Measurements from ENCODE around the gene TCF15.

TCF15 gene, protein sequence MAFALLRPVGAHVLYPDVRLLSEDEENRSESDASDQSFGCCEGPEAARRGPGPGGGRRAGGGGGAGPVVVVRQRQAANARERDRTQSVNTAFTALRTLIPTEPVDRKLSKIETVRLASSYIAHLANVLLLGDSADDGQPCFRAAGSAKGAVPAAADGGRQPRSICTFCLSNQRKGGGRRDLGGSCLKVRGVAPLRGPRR

GRCh38 chr20:610130-611046 is at the start of gene TCF15:
TSS of gene TCF15 (minus strand) at chr20:610309. CDS start at chr20:610237, 72 bp downstream.
- no peak for DNase-seq

DNA sequence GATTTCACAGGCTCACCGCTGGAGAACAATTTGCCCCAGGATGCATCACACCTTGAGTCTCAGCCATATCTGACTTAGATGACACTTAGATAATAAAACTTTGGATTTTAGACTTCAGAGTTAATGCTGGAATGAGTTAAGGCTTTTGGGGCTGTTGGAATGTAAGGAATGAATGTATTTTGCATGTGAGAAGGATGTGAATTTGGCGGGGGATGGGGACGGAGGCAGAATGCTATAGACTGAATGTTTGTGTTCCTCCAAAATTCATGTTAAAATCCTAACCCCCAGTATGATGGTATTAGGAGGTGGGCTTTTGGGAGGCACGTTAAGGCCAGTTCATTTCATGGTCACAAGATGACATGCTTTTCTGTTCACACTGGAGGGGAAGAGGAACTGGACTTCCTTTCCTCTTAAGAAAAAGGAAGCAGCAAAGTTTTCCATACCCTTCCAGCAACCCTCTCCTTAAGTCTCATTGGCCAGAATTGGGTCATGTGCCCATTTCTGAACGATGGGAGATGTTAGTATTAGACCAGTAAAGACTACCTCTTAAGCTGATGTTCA is 48.7 kb upstream of the TCF15 start:
- no peak for DNase-seq

DNA sequence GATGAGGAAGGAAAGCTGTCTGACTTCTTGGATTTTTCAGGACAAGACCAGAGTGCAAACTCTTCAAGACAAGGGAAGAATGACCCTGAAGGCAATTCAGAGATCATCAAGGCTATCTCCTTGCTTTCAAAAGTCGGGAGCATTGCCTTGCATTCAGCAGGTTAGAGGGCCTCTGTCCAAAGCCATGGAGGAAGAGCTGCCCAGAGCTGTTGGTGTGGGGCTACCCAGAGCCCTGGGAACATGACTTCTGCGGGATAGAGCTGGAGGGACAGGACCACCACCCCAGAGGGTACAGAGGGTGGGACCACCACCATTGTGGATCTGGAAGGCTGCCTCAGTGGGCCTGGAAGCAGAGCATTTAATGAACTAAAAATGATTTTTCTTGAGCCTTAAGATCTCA is 48.1 kb upstream of the TCF15 start:
- no peak for DNase-seq

DNA sequence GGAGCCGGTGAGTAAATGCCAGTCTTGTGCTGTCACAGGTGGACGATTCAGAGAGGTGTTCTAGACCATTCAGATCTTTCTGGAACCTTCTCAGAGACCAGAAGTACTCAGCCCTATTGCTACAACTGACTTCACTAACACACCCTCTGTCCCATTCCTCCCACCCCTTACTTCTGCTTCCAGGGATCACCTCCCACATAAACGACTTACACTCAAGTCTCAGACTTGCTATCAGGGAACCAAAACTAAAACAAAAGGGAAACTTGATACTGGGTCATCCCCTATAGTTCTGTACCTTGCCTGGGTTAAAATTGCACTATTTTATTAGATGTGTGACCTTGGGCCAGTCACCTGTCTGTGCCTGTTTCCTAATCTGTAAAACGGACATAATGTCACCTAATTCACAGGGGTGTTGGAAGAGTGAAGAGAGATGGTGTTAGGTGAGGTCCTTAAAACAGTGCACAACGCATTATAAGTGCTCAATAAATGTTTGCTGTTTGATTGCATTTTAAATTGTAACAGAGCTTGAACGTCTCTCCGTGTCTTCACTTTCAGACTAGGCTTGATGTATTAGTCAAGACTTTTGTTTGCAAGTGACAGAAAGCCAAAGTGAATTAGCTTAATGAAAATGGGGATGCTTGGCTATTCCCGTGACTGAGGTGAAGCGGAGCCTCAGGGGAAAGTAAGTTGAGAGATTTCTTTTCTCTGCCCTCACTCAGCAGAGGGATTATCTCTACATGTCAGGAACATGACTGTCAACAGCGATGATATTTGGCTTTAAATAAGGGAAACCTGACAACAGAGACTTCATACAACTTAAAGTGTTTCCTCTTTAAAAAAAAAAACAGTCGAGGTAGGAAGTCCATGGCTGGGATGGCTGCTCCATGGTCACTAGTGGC is 45.9 kb upstream of the TCF15 start:
- DNase-seq, result no peak

DNA sequence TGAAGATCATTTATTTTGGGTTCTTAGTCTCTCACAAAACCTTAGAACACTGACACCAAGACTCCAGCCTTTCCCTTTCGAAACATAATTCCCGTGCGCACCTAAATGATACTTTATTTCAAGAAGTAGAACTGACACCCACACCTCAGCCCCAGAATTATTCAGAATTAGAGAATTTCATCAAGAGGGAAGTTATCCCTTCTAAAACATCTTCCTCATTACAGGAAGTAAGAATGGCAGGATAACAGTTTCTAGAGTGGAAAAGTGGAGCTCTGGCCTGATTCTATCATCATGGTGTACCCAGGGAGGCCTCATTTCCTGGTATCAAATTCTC is 44.3 kb upstream of the TCF15 start:
- no peak for DNase-seq

- DNase-seq, result no peak
These were observed 43.7 kb upstream of the TCF15 start for GRCh38 chr20:653590-654416.

DNA sequence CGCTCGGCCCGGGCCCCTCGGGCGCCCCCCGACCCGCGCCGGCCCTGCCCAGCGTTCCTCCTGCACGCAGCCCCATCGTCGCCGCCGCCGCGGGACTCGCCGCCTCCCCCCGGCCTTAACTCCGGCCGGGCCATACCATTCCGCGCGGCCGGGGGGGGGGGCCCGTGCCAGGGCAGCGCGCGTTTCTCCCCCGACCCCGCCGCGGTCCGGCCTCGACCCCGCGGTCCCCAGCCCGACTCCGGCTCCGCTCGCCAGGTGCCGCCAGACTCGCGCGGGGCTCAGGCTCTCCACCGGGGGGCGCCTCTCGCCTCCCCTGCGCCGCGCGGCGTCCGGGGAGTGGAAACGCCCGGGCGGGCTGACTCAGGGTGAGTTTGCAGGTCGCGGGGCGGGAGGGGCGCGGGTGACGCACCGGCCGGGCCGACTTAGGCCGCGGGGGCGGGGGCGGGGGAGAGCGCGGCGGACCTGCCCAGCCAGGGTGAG is 43.0 kb upstream of the TCF15 start, which contains the start of gene SRXN1:
Gene SRXN1 (minus strand): TSS at position 91 of the 480 bp plus-strand sequence. CDS start 15 bp downstream, at position 76.
- peak; percentile 60 for DNase-seq

DNA sequence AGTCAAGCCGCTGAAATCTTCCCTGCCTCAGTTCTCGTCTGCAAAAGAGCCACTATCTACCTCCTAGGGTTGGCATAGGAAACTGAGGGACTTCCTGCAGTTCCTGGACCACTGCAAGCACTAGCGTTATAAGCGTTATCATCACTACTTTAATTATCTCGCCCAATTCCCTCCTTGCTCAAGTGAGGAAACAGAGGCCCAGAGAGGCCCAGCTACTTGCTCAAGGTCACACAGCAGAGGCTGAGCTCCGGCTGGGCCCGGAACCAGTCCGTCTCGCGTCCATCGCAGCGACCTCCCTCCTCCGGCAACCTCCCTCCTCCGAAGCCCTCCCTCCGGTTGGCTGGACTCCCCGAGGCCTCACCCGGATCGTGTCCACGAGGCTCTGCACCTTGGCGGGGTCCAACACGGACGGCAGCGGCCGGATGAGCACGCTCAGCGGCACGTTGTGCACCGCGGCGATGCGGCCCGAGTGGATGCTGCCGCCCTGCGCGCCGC is 42.6 kb upstream of the TCF15 start:
- DNase-seq, result no peak

DNA sequence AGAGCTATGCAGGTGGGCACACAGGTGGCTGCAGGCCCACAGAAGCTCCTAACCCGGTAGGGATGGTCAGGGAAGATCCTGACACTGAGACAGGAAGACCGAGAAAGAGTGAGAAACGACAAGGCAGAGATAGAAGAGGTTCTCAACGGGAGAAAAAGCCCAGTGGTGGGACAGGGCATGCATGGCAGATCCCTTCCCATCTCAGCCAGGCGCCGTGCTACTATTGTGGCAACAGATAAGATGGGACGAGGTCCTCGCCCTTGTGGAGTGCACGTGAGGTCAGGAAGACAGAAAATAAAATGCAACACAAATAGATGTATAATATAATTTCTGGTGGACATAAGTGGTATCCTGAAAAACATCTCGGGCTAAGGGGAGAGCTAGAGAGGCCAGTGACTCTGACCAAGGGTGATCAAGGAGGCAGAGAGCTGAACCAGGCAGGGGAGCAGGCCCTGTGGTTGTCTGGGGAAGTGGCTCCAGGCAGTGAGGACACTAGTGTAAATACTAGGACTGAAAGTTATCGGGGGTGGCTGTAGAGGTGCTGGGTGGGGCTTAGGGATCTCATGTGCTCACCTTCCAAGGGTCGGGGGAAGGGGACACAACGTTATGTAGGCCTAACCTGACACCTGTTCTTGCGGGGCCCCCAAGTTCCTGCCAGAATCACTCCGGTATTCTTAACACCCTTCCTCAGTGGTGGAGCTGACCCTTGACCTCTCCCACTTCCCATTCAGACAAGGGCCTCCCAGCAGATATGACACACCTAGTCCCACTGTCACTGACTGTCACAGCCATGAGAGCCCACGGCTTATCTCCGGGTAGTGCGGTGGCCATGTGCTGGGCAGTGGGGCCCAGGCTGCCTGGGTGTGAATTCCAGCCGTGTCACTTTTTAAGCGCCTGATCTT is 41.9 kb upstream of the TCF15 start:
- no peak for DNase-seq

GRCh38 chr20:650954-651353 is 40.8 kb upstream of the TCF15 start:
- no peak for DNase-seq

GRCh38 chr20:650281-650680 is 40.2 kb upstream of the TCF15 start:
- DNase-seq, result no peak

DNA sequence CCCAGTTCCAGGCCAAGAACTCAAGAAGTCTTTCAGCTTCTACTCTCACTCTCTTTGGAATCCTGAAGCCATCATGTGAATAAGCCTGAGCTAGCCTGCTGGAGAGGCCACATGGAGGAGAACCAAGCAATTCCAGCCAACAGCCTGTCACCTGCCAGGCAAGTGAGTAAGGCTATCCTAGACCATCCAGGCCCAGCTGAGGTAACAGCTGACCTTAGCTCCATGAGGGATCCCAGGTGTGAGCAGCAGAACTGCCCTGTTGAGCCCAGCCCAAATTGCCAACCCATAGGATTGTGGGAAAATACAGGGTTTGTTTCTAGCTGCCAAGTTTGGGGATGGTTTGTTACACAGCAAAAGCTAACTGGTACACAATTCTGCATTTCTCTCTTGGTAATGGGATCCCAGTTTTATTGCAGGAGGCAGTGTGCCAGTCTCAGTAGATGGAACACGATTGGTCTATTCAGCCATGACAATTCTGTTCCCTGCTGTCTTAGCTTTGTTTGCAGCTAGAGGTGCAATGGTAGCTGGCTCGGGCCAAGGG is 37.4 kb upstream of the TCF15 start:
- DNase-seq, result no peak

DNA sequence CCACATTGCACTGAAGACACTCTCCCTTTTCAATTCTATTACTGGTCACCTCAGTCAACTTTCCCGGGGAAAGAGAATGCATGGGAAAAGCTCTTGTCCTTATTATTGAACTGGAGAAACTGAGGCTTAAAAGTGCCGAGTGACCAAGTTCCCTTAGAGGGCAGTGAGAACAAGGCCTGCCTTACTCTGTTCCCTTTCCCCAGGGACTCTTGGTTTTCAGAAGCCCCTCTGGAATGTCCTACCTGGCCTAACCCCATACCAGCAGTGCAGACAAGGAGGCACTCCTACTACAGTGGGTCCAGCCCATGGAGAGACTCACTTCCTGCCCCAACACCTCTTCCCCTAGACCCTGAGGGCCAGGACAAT is 36.7 kb upstream of the TCF15 start:
- DNase-seq, result no peak

DNA sequence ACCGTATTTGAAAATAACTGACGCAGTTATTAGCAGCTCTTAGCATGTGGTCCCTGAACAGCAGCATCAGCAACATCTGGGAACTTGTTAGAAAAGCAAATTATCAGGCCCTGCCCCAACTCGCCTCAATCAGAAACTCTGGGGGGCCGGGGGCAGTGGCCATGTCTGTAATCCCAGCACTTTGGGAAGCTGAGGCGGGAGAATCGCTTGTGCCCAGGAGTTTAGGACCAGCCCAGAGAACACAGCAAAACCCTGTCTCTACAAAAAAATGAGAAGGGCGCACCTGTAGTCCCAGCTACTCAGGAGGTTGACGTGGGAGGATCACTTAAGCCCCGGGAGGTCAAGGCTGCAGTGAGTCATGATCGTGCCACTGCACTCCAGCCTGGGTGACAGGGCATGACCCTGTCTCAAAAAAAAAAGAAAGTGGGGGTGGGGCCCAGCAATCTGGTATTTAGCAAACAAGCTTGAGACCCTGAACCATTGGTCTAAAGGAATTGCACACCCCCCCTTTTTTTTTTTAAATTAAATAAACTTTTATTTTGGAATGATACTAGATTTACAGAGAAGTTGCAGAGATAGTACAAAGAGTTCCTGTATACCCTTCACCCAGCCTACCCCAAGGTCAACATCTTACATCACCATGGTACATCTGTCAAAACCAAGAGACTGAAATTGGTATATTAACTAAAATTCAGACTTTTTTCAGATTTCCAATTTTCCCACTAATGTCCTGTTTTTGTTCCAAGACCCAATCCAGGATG is 36.2 kb upstream of the TCF15 start:
- no peak for DNase-seq

- peak; percentile 68 for DNase-seq
These were observed 35.4 kb upstream of the TCF15 start for GRCh38 chr20:645318-646106.

GRCh38 chr20:644692-645317 is 34.7 kb upstream of the TCF15 start:
- no peak for DNase-seq

GRCh38 chr20:642398-643174 is 32.5 kb upstream of the TCF15 start:
- DNase-seq, result no peak

All from SHP77 treated with DMSO at 0.1 percent for 48 hours (cell line).